ENCODE data around the gene RAB31.
"Not testable (repeated sequence)": the region's sequence is repeated elsewhere in the genome, so short reads cannot be mapped to it uniquely, and the experiment has no call there.

RAB31 gene

GRCh38 chr18:9708057-9708433 is at the start of gene RAB31:
TSS of gene RAB31 (plus strand) at chr18:9708301. CDS start at chr18:9708406, 105 bp downstream.
- FAIRE-seq, result no peak

GRCh38 chr18:9659499-9660375 is 48.4 kb upstream of the RAB31 start:
- no peak for FAIRE-seq

GRCh38 chr18:9661564-9661963 is 46.5 kb upstream of the RAB31 start:
- no peak for FAIRE-seq

- FAIRE-seq, result no peak
Observed at GRCh38 chr18:9663377-9663776, 44.7 kb upstream of the RAB31 start.

GRCh38 chr18:9665314-9665713 is 42.8 kb upstream of the RAB31 start:
- no peak for FAIRE-seq

- no peak for FAIRE-seq
Observed at GRCh38 chr18:9666548-9666947, 41.6 kb upstream of the RAB31 start.

GRCh38 chr18:9669016-9669415 is 39.1 kb upstream of the RAB31 start:
- FAIRE-seq, result no peak

- no peak for FAIRE-seq
Observed at GRCh38 chr18:9671214-9671613, 36.9 kb upstream of the RAB31 start.

GRCh38 chr18:9673296-9674251 is 34.5 kb upstream of the RAB31 start:
- FAIRE-seq, result peak; percentile 14

- not testable (repeated sequence) for FAIRE-seq
Observed at GRCh38 chr18:9678216-9678615, 29.9 kb upstream of the RAB31 start.

- no peak for FAIRE-seq
Observed at GRCh38 chr18:9679125-9679524, 29.0 kb upstream of the RAB31 start.

- FAIRE-seq, result no peak
Observed at GRCh38 chr18:9681217-9681616, 26.9 kb upstream of the RAB31 start.

GRCh38 chr18:9682572-9682971 is 25.5 kb upstream of the RAB31 start:
- FAIRE-seq, result no peak

- FAIRE-seq, result no peak
Observed at GRCh38 chr18:9683418-9684396, 24.4 kb upstream of the RAB31 start.

GRCh38 chr18:9684881-9685614 is 23.1 kb upstream of the RAB31 start:
- FAIRE-seq, result no peak

GRCh38 chr18:9685615-9685890 is 22.5 kb upstream of the RAB31 start:
- FAIRE-seq, result no peak

- no peak for FAIRE-seq
Observed at GRCh38 chr18:9688036-9688741, 19.9 kb upstream of the RAB31 start.

GRCh38 chr18:9689253-9689652 is 18.8 kb upstream of the RAB31 start:
- no peak for FAIRE-seq

GRCh38 chr18:9690418-9691188 is 17.5 kb upstream of the RAB31 start:
- no peak for FAIRE-seq

- no peak for FAIRE-seq
Observed at GRCh38 chr18:9691235-9691634, 16.9 kb upstream of the RAB31 start.

- FAIRE-seq, result no peak
Observed at GRCh38 chr18:9694174-9694573, 13.9 kb upstream of the RAB31 start.

Data from A204.1 (cell line).